ENCODE results near the gene ADAM33.

Gene ADAM33

GRCh38 chr20:3652676-3653596 lies 28.9 kb downstream of the ADAM33 start:
- Histone ChIP-seq H3K4me1 (ENCODE audit: control insufficient read depth, insufficient read depth, low read length) (no peaks in the 10 kb centered on the region), H3K9ac (ENCODE audit: low read length) (no peak overlapping the region), H3K27ac (ENCODE audit: low read depth, low read length) (no peak overlapping the region), H3K4me3 (ENCODE audit: low read depth, low read length) (no peak overlapping the region), H3K27me3 (ENCODE audit: control insufficient read depth, insufficient read depth, low read length) (no peaks in the 10 kb centered on the region), H3K9me3 (ENCODE audit: control insufficient read depth, insufficient read depth, low read depth, low read length) (no peaks in the 10 kb centered on the region), H3K36me3 (ENCODE audit: control insufficient read depth, insufficient read depth, low read length) (no peaks in the 10 kb centered on the region; the same call in 1 of the 2 replicates)

GRCh38 chr20:3652221-3652620 lies 29.6 kb downstream of the ADAM33 start:
- Histone ChIP-seq H3K27me3 (ENCODE audit: control insufficient read depth, insufficient read depth, low read length) (no peaks in the 10 kb centered on the region), H3K27ac (ENCODE audit: low read depth, low read length) (no peak overlapping the region), H3K9ac (ENCODE audit: low read length) (no peak overlapping the region), H3K9me3 (ENCODE audit: control insufficient read depth, insufficient read depth, low read depth, low read length) (no peaks in the 10 kb centered on the region), H3K4me3 (ENCODE audit: low read depth, low read length) (no peak overlapping the region), H3K36me3 (ENCODE audit: control insufficient read depth, insufficient read depth, low read length) (peaks cover 3% of the 10 kb centered on the region; the same call in 1 of the 2 replicates), H3K4me1 (ENCODE audit: control insufficient read depth, insufficient read depth, low read length) (no peaks in the 10 kb centered on the region)

- Histone ChIP-seq H3K4me1 (ENCODE audit: control insufficient read depth, insufficient read depth, low read length) (no peaks in the 10 kb centered on the region), H3K4me3 (ENCODE audit: low read depth, low read length) (no peak overlapping the region), H3K27me3 (ENCODE audit: control insufficient read depth, insufficient read depth, low read length) (no peaks in the 10 kb centered on the region), H3K9ac (ENCODE audit: low read length) (no peak overlapping the region), H3K9me3 (ENCODE audit: control insufficient read depth, insufficient read depth, low read depth, low read length) (no peaks in the 10 kb centered on the region), H3K27ac (ENCODE audit: low read depth, low read length) (no peak overlapping the region), H3K36me3 (ENCODE audit: control insufficient read depth, insufficient read depth, low read length) (peaks cover 3% of the 10 kb centered on the region; the same call in 1 of the 2 replicates)
These were observed 30.4 kb downstream of the ADAM33 start for GRCh38 chr20:3651204-3651962.

- H3K4me3 ChIP-seq (ENCODE audit: low read depth, low read length) = no peak overlapping the region
- peaks cover 7% of the 10 kb centered on the region; the same call in 1 of the 2 replicates for H3K36me3 ChIP-seq (ENCODE audit: control insufficient read depth, insufficient read depth, low read length)
- no peaks in the 10 kb centered on the region for H3K27me3 ChIP-seq (ENCODE audit: control insufficient read depth, insufficient read depth, low read length)
- H3K9me3 ChIP-seq (ENCODE audit: control insufficient read depth, insufficient read depth, low read depth, low read length) = no peaks in the 10 kb centered on the region
- H3K9ac ChIP-seq (ENCODE audit: low read length) = no peak overlapping the region
- H3K4me1 ChIP-seq (ENCODE audit: control insufficient read depth, insufficient read depth, low read length) = no peaks in the 10 kb centered on the region
- H3K27ac ChIP-seq (ENCODE audit: low read depth, low read length) = no peak overlapping the region
These were observed 32.9 kb downstream of the ADAM33 start for GRCh38 chr20:3648951-3649350.

- H3K4me3 ChIP-seq (ENCODE audit: low read depth, low read length) = no peak overlapping the region
- no peaks in the 10 kb centered on the region for H3K4me1 ChIP-seq (ENCODE audit: control insufficient read depth, insufficient read depth, low read length)
- H3K9me3 ChIP-seq (ENCODE audit: control insufficient read depth, insufficient read depth, low read depth, low read length) = no peaks in the 10 kb centered on the region
- H3K36me3 ChIP-seq (ENCODE audit: control insufficient read depth, insufficient read depth, low read length) = peaks cover 7% of the 10 kb centered on the region; the same call in 1 of the 2 replicates
- no peaks in the 10 kb centered on the region for H3K27me3 ChIP-seq (ENCODE audit: control insufficient read depth, insufficient read depth, low read length)
- H3K27ac ChIP-seq (ENCODE audit: low read depth, low read length) = no peak overlapping the region
- H3K9ac ChIP-seq (ENCODE audit: low read length) = no peak overlapping the region
These were observed 34.3 kb downstream of the ADAM33 start for GRCh38 chr20:3647473-3647872.

- Histone ChIP-seq H3K4me3 (ENCODE audit: low read depth, low read length) (no peak overlapping the region), H3K27ac (ENCODE audit: low read depth, low read length) (no peak overlapping the region), H3K9ac (ENCODE audit: low read length) (no peak overlapping the region), H3K4me1 (ENCODE audit: control insufficient read depth, insufficient read depth, low read length) (no peaks in the 10 kb centered on the region), H3K9me3 (ENCODE audit: control insufficient read depth, insufficient read depth, low read depth, low read length) (no peaks in the 10 kb centered on the region), H3K27me3 (ENCODE audit: control insufficient read depth, insufficient read depth, low read length) (no peaks in the 10 kb centered on the region), H3K36me3 (ENCODE audit: control insufficient read depth, insufficient read depth, low read length) (peaks cover 7% of the 10 kb centered on the region; the same call in 1 of the 2 replicates)
These were observed 35.2 kb downstream of the ADAM33 start for GRCh38 chr20:3646651-3647050.

GRCh38 chr20:3646067-3646440 lies 35.8 kb downstream of the ADAM33 start:
- Histone ChIP-seq H3K9me3 (ENCODE audit: control insufficient read depth, insufficient read depth, low read depth, low read length) (no peaks in the 10 kb centered on the region), H3K4me1 (ENCODE audit: control insufficient read depth, insufficient read depth, low read length) (no peaks in the 10 kb centered on the region), H3K27me3 (ENCODE audit: control insufficient read depth, insufficient read depth, low read length) (no peaks in the 10 kb centered on the region), H3K36me3 (ENCODE audit: control insufficient read depth, insufficient read depth, low read length) (peaks cover 7% of the 10 kb centered on the region; the same call in 1 of the 2 replicates), H3K9ac (ENCODE audit: low read length) (no peak overlapping the region), H3K27ac (ENCODE audit: low read depth, low read length) (no peak overlapping the region), H3K4me3 (ENCODE audit: low read depth, low read length) (no peak overlapping the region)

GRCh38 chr20:3645309-3646066 lies 36.3 kb downstream of the ADAM33 start:
- Histone ChIP-seq H3K36me3 (ENCODE audit: control insufficient read depth, insufficient read depth, low read length) (peaks cover 7% of the 10 kb centered on the region; the same call in 1 of the 2 replicates), H3K9me3 (ENCODE audit: control insufficient read depth, insufficient read depth, low read depth, low read length) (0 out of 2 replicates have a peak, but pooled peaks cover 3% of the 10 kb centered on the region), H3K27ac (ENCODE audit: low read depth, low read length) (no peak overlapping the region), H3K27me3 (ENCODE audit: control insufficient read depth, insufficient read depth, low read length) (no peaks in the 10 kb centered on the region), H3K9ac (ENCODE audit: low read length) (no peak overlapping the region), H3K4me1 (ENCODE audit: control insufficient read depth, insufficient read depth, low read length) (no peaks in the 10 kb centered on the region), H3K4me3 (ENCODE audit: low read depth, low read length) (no peak overlapping the region)

- Histone ChIP-seq H3K4me1 (ENCODE audit: control insufficient read depth, insufficient read depth, low read length) (no peaks in the 10 kb centered on the region), H3K4me3 (ENCODE audit: low read depth, low read length) (no peak overlapping the region), H3K9me3 (ENCODE audit: control insufficient read depth, insufficient read depth, low read depth, low read length) (0 out of 2 replicates have a peak, but pooled peaks cover 3% of the 10 kb centered on the region), H3K27me3 (ENCODE audit: control insufficient read depth, insufficient read depth, low read length) (no peaks in the 10 kb centered on the region), H3K27ac (ENCODE audit: low read depth, low read length) (no peak overlapping the region), H3K36me3 (ENCODE audit: control insufficient read depth, insufficient read depth, low read length) (0 out of 2 replicates have a peak, but pooled peaks cover 3% of the 10 kb centered on the region), H3K9ac (ENCODE audit: low read length) (no peak overlapping the region)
These were observed 41.6 kb downstream of the ADAM33 start for GRCh38 chr20:3640259-3640658.

- H3K36me3 ChIP-seq (ENCODE audit: control insufficient read depth, insufficient read depth, low read length) = no peaks in the 10 kb centered on the region
- no peaks in the 10 kb centered on the region for H3K27me3 ChIP-seq (ENCODE audit: control insufficient read depth, insufficient read depth, low read length)
- H3K4me1 ChIP-seq (ENCODE audit: control insufficient read depth, insufficient read depth, low read length) = peaks cover 1% of the 10 kb centered on the region
- H3K9me3 ChIP-seq (ENCODE audit: control insufficient read depth, insufficient read depth, low read depth, low read length) = no peaks in the 10 kb centered on the region
- no peak overlapping the region for H3K27ac ChIP-seq (ENCODE audit: low read depth, low read length)
- H3K9ac ChIP-seq (ENCODE audit: low read length) = no peak overlapping the region
- no peak overlapping the region for H3K4me3 ChIP-seq (ENCODE audit: low read depth, low read length)
These were observed 46.5 kb downstream of the ADAM33 start for GRCh38 chr20:3635346-3635745.
